Rectal smooth muscle tissue (tissue), 1 donor: ENCODE measurements around the gene KRTAP4-3.
"Not testable (repeated sequence)": the region's sequence is repeated elsewhere in the genome, so short reads cannot be mapped to it uniquely, and the experiment has no call there.

Experiments used
- H3K27ac ChIP-seq: one replicate; pipeline ENCODE4 v1.7.0; 2013; ENCODE audit warnings: low read depth, low read length, inconsistent platforms
- H3K27me3 ChIP-seq: one replicate; pipeline ENCODE4 v1.7.0; 2013; ENCODE audit warnings: low read length; ENCODE audit not compliant: control insufficient read depth, insufficient read depth
- H3K36me3 ChIP-seq: one replicate; pipeline ENCODE4 v1.7.0; 2013; ENCODE audit warnings: low read length; ENCODE audit not compliant: control insufficient read depth, insufficient read depth
- H3K4me1 ChIP-seq: one replicate; pipeline ENCODE4 v1.7.0; 2013; ENCODE audit warnings: low read length; ENCODE audit not compliant: control insufficient read depth, insufficient read depth
- H3K4me3 ChIP-seq: one replicate; pipeline ENCODE4 v1.7.0; 2013; ENCODE audit warnings: low read length
- H3K9ac ChIP-seq: one replicate; pipeline ENCODE4 v1.7.0; 2013; ENCODE audit warnings: low read length

The KRTAP4-3 gene

DNA sequence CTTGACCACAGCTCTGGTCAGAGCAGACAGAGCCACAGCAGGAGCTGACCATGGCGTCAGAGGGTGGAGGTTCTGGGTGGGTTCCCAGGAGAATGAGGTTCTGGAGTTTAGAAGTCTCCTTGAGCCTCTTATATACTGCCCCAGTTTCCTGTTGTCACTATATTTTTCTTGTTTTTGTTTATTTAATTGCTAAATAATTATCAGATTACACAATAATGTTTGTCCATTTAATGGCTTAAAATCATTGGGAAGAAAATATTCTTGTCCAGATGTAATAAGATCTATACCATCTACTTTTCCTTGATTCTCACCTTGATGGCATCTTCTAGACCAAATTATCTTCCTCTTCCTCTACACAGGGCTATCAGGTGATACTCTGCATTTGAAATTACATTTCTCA, at the start of gene KRTAP4-3:
KRTAP4-3 (minus strand) TSS at position 101 of the 400 bp plus-strand sequence; CDS start at position 52, 49 bp downstream.
- Histone ChIP-seq H3K36me3 (no peaks in the 10 kb centered on the region), H3K27me3 (no peaks in the 10 kb centered on the region), H3K4me3 (no peak within 1 kb of the TSS), H3K27ac (no peak within 1 kb of the TSS), H3K4me1 (no peaks in the 10 kb centered on the region), H3K9ac (no peak within 1 kb of the TSS)

GRCh38 chr17:41215681-41216080, 47.7 kb upstream of the KRTAP4-3 start:
- Histone ChIP-seq H3K36me3 (no peaks in the 10 kb centered on the region), H3K4me3 (no peak overlapping the region), H3K27ac (no peak overlapping the region), H3K4me1 (no peaks in the 10 kb centered on the region), H3K9ac (no peak overlapping the region), H3K27me3 (no peaks in the 10 kb centered on the region)

- H3K27ac ChIP-seq = no peak overlapping the region
- no peak overlapping the region for H3K4me3 ChIP-seq
- H3K36me3 ChIP-seq = no peaks in the 10 kb centered on the region
- no peaks in the 10 kb centered on the region for H3K4me1 ChIP-seq
- H3K9ac ChIP-seq = no peak overlapping the region
- no peaks in the 10 kb centered on the region for H3K27me3 ChIP-seq
These were observed 44.6 kb upstream of the KRTAP4-3 start for GRCh38 chr17:41212524-41213169.

DNA sequence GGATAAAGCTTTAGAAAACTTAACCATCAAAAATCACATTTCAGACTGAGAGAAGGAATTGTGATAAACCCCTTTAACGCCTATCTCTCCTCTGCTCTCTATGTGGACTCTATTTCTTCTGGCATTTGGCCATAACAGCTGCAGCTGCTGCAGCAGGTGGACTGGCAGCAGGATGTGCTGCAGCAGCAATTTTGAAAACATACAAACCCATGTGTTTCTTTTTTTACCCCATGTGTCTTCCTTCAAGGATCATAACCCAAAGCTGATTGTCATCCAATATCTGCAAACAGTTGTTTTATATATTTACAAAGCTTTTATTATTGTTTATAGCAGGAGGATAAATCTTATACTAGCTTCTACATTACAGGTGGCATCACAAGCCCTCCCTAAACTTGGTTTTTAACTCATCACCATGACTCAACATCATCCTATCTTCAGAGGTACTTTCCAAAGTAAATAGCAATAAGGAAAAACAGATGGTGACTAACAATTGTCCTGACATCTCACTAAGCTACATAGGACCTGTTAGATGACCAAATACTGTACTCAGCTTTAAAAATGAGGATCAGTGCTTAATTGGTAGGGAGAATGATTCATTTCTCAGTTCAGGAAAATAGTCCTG, 43.9 kb upstream of the KRTAP4-3 start:
- H3K27me3 ChIP-seq = no peaks in the 10 kb centered on the region

GRCh38 chr17:41199421-41200078, 31.5 kb upstream of the KRTAP4-3 start:
- no peaks in the 10 kb centered on the region for H3K27me3 ChIP-seq
- no peaks in the 10 kb centered on the region for H3K4me1 ChIP-seq
- H3K9ac ChIP-seq = no peak overlapping the region
- no peaks in the 10 kb centered on the region for H3K36me3 ChIP-seq
- no peak overlapping the region for H3K27ac ChIP-seq
- H3K4me3 ChIP-seq = no peak overlapping the region

More for the DNA sequence above, 43.9 kb upstream of the KRTAP4-3 start:
- Histone ChIP-seq H3K36me3 (no peaks in the 10 kb centered on the region), H3K27ac (no peak overlapping the region), H3K4me3 (no peak overlapping the region), H3K9ac (no peak overlapping the region), H3K4me1 (no peaks in the 10 kb centered on the region)

- no peak overlapping the region for H3K27ac ChIP-seq
- H3K9ac ChIP-seq = no peak overlapping the region
- H3K27me3 ChIP-seq = no peaks in the 10 kb centered on the region
- H3K36me3 ChIP-seq = no peaks in the 10 kb centered on the region
- no peaks in the 10 kb centered on the region for H3K4me1 ChIP-seq
- H3K4me3 ChIP-seq = no peak overlapping the region
These were observed 28.0 kb upstream of the KRTAP4-3 start for GRCh38 chr17:41196068-41196467.

- H3K27me3 ChIP-seq = no peaks in the 10 kb centered on the region
These were observed 22.3 kb upstream of the KRTAP4-3 start for GRCh38 chr17:41190328-41190727.

DNA sequence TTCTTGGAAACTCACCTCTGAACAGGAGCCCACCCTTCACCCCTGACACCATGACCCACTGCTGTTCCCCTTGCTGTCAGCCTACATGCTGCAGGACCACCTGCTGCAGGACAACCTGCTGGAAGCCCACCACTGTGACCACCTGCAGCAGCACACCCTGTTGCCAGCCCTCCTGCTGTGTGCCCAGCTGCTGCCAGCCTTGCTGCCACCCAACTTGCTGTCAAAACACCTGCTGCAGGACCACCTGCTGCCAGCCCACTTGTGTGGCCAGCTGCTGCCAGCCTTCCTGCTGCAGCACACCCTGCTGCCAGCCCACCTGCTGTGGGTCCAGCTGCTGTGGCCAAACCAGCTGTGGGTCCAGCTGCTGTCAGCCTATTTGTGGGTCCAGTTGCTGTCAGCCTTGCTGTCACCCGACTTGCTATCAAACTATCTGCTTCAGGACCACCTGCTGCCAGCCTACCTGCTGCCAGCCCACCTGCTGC, 21.9 kb upstream of the KRTAP4-3 start, which contains the start of gene KRTAP9-1:
KRTAP9-1 (plus strand) TSS at position 51 of the 482 bp plus-strand sequence; CDS start at position 51, 0 bp downstream.
- H3K27ac ChIP-seq, H3K9ac ChIP-seq, H3K4me3 ChIP-seq, H3K4me1 ChIP-seq, H3K36me3 ChIP-seq, H3K27me3 ChIP-seq: not testable (repeated sequence)

More at GRCh38 chr17:41190328-41190727, 22.3 kb upstream of the KRTAP4-3 start:
- Histone ChIP-seq H3K4me3 (no peak overlapping the region), H3K9ac (no peak overlapping the region), H3K36me3 (no peaks in the 10 kb centered on the region), H3K4me1 (no peaks in the 10 kb centered on the region), H3K27ac (no peak overlapping the region)

DNA sequence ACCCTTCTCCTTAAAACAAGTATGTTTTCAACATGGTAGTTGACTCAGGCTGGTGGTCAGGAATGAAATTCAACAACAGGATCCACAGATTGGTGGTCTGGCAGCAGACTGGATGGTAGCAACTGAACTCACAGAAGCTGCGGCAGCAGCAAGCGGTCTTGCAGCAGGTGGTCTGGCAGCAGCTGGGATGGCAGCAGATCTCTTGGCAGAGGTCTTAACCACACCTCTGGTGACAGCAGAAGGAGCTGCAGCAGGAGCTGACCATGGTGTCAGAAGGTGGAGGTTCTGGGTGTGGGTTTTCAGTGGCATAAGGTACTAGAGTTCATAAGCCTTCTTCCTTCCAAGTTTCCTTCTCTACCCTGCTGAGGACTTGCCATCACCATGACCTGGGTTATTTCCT, 18.9 kb upstream of the KRTAP4-3 start:
- Histone ChIP-seq H3K4me3 (no peak overlapping the region), H3K36me3 (no peaks in the 10 kb centered on the region), H3K9ac (no peak overlapping the region), H3K4me1 (no peaks in the 10 kb centered on the region), H3K27ac (no peak overlapping the region), H3K27me3 (no peaks in the 10 kb centered on the region)

DNA sequence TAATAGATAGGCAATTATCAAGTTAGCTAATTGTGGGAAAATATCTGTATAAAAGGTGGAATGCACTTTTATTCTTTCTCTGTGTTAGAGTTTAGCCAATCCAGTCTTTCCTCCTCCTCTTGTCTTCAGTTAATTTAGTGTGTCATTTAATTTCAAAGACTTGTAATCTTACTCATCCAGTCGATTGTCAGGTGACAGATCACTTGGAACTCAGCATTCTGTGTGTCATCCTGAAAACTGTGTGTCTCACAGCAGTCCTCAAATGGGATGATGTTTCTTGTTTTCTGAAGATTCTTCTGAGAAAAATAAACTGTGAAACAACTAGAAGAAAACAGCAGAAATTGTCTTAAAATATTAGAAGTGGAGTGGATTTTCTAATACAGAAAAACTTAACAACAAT, 17.0 kb upstream of the KRTAP4-3 start:
- Histone ChIP-seq H3K9ac (no peak overlapping the region), H3K4me3 (no peak overlapping the region), H3K27me3 (no peaks in the 10 kb centered on the region), H3K36me3 (no peaks in the 10 kb centered on the region), H3K27ac (no peak overlapping the region), H3K4me1 (no peaks in the 10 kb centered on the region)

- Histone ChIP-seq H3K27me3 (no peaks in the 10 kb centered on the region), H3K27ac (no peak within 1 kb of the TSS), H3K4me1 (no peaks in the 10 kb centered on the region), H3K36me3 (no peaks in the 10 kb centered on the region), H3K9ac (no peak within 1 kb of the TSS), H3K4me3 (no peak within 1 kb of the TSS)
These were observed 16.5 kb upstream of the KRTAP4-3 start, which contains the start of gene KRTAP4-1 for GRCh38 chr17:41184480-41184961. KRTAP4-1 (minus strand) TSS chr17:41184911; CDS start chr17:41184854, 57 bp downstream.

- no peak overlapping the region for H3K9ac ChIP-seq
- no peaks in the 10 kb centered on the region for H3K27me3 ChIP-seq
- no peak overlapping the region for H3K27ac ChIP-seq
- H3K4me1 ChIP-seq = no peaks in the 10 kb centered on the region
- H3K36me3 ChIP-seq = no peaks in the 10 kb centered on the region
- H3K4me3 ChIP-seq = no peak overlapping the region
These were observed 11.0 kb upstream of the KRTAP4-3 start for GRCh38 chr17:41178843-41179616.
